GM18505 (cell line): Measurements from ENCODE around the gene CLK4.
A peak's percentile ranks its signal among the peaks of the same experiment; 100 is the strongest.

Source experiments
- ATAC-seq: cut with Tn5 transposase; IDR thresholded peaks from one replicate; pipeline ENCODE4 v1.9.1; 2021; ENCODE audit not compliant: unreplicated experiment
- POLR2A ChIP-seq: IDR thresholded peaks from 4 replicates; pipeline ENCODE4 v1.6.1; 2011; ENCODE audit warnings: borderline replicate concordance; ENCODE audit not compliant: insufficient read depth, insufficient read length; ENCODE audit errors: extremely low read depth

Gene CLK4

GRCh38 chr5:178626484-178627258, at the start of gene CLK4:
TSS of gene CLK4 (minus strand) at chr5:178627050. CDS start at chr5:178623416, 3,634 bp downstream.
- ATAC-seq = peak; percentile 78
- TF ChIP-seq POLR2A = peak; percentile 97

- TF ChIP-seq POLR2A = no peak
- ATAC-seq = no peak
Observed at GRCh38 chr5:178675922-178676321, 49.1 kb upstream of the CLK4 start.

GRCh38 chr5:178674334-178674733, 47.5 kb upstream of the CLK4 start:
- no peak for TF ChIP-seq POLR2A
- no peak for ATAC-seq

GRCh38 chr5:178673801-178674295, 47.0 kb upstream of the CLK4 start:
- no peak for TF ChIP-seq POLR2A
- ATAC-seq = no peak

GRCh38 chr5:178672630-178673029, 45.8 kb upstream of the CLK4 start:
- ATAC-seq = no peak
- TF ChIP-seq POLR2A = no peak

- no peak for ATAC-seq
- no peak for TF ChIP-seq POLR2A
Observed at GRCh38 chr5:178671602-178672144, 44.8 kb upstream of the CLK4 start.

GRCh38 chr5:178670351-178670885, 43.6 kb upstream of the CLK4 start:
- no peak for TF ChIP-seq POLR2A
- ATAC-seq = no peak

GRCh38 chr5:178668579-178668978, 41.7 kb upstream of the CLK4 start:
- TF ChIP-seq POLR2A = no peak
- ATAC-seq = no peak

GRCh38 chr5:178667688-178668087, 40.8 kb upstream of the CLK4 start:
- TF ChIP-seq POLR2A = no peak
- ATAC-seq = no peak

GRCh38 chr5:178667101-178667500, 40.3 kb upstream of the CLK4 start:
- ATAC-seq = no peak
- TF ChIP-seq POLR2A = no peak

GRCh38 chr5:178664141-178664540, 37.3 kb upstream of the CLK4 start:
- TF ChIP-seq POLR2A = no peak
- ATAC-seq = no peak

GRCh38 chr5:178662541-178662860, 35.7 kb upstream of the CLK4 start:
- TF ChIP-seq POLR2A = no peak
- no peak for ATAC-seq

- no peak for TF ChIP-seq POLR2A
- ATAC-seq = no peak
Observed at GRCh38 chr5:178661836-178662540, 35.1 kb upstream of the CLK4 start.
